GM21526 (cell line): ENCODE measurements around the gene ZDHHC24.

Source experiments
- ATAC-seq: cut with Tn5 transposase; IDR thresholded peaks from one replicate; pipeline ENCODE4 v1.9.1; 2021; ENCODE audit warnings: moderate library complexity; ENCODE audit not compliant: unreplicated experiment, low FRiP score

The ZDHHC24 gene

GRCh38 chr11:66475349-66476172 lies 70.3 kb downstream of the ZDHHC24 start:
- no peak for ATAC-seq

DNA sequence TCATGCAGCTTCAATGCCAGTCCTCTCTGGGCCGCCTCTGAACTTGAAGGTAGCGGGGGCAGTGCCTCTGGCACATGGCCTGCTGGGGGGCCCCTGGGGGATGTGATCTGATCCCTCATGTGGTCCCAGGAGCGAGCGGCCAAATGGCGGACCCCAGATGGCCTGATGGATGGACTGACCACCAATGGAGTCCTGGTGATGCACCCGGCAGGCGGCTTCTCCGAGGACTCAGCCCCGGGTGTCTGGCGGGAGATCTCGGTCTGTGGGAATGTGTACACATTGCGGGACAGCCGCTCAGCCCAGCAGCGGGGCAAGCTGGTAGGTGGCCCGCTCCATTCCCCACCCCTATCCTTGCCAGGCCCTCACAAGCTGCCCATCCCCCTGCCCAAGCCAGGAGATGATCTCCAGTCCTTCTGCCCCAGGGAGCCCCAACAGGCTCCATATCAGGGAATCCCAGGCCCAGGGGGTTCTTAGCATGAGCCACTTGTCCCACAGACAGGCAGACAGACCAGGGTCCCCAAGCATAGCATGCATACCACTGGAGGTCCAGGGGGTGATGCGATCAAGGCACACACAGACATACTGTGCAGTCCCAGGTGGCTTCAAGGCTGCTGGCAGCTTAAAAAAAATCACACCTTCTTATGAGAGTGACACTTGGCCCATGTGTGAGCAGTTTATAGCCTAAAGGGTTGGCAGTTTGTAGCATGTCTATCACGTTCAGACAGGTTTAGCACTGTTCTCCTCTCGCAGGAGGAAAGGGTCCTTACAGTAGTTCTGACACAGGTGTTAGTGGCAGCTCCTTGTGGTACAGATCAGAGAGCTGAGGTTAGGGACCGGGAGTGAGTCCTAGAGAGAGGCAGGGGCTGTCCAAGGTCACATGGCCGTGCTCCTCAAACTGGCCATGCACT lies 72.0 kb downstream of the ZDHHC24 start:
- ATAC-seq, result no peak

GRCh38 chr11:66473167-66473566 lies 72.7 kb downstream of the ZDHHC24 start:
- no peak for ATAC-seq

DNA sequence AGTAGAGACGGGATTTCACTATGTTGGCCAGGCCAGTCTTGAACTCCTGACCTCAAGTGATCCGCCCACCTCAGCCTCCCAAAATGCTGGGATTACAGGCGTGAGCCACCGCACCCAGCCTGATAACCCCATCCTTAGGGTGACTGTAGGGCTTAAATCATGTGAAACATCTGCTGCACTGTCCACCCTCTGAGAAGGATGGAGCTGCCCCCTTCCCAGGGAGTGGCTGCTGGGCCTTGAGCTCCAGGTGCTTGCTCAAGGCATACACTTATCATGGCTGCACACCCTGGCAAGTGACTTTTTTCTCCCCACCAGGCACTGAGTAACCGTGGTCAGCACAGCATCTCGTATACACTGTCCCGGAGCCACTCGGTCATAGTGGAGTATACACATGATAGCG lies 73.8 kb downstream of the ZDHHC24 start:
- no peak for ATAC-seq

- no peak for ATAC-seq
Observed at GRCh38 chr11:66471142-66471541, 74.7 kb downstream of the ZDHHC24 start.
